Epidermal melanocyte (primary cell): ENCODE data around the gene LILRB3.
A peak's percentile ranks its signal among the peaks of the same experiment; 100 is the strongest.
"Not testable (repeated sequence)": the region's sequence is repeated elsewhere in the genome, so short reads cannot be mapped to it uniquely, and the experiment has no call there.

Experiments
- DNase-seq: peaks from one replicate; pipeline ENCODE4 v3.0.0; 2011; ENCODE audit warnings: low spot score; ENCODE audit not compliant: insufficient read length

Gene LILRB3

DNA sequence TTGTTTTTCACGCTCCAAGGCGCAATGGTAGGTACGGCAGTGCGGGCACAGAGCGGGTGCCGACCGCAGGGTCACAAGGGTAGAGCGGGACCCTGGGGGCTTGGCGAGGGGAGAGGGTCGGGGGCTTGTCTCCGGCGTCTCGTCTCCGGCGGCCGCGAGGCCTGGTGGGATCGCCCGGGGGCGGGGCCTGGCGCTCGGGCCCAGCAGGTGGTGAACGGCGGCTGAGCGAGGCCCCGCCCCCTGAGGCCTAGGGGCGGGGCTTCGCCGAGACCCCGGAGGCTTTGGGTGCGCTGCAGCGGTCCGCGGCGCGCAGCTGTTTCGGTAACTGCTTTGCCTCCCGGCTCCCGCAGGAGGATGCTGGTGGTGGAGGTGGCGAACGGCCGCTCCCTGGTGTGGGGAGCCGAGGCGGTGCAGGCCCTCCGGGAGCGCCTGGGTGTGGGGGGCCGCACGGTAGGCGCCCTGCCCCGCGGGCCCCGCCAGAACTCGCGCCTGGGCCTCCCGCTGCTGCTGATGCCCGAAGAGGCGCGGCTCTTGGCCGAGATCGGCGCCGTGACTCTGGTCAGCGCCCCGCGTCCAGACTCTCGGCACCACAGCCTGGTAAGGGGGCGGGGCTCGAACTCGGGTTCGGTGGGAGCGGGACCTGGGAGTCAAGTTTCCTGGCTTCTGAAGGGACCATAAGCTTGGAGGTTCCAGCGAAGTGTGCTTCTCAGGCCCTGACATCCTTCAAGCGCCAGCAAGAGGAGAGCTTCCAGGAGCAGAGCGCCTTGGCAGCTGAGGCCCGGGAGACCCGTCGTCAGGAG is 31.6 kb downstream of the LILRB3 start, which contains the start of gene TSEN34:
Gene TSEN34 (plus strand): TSS at position 298 of the 800 bp plus-strand sequence. CDS start 57 bp downstream, at position 355.
- DNase-seq = no peak

DNA sequence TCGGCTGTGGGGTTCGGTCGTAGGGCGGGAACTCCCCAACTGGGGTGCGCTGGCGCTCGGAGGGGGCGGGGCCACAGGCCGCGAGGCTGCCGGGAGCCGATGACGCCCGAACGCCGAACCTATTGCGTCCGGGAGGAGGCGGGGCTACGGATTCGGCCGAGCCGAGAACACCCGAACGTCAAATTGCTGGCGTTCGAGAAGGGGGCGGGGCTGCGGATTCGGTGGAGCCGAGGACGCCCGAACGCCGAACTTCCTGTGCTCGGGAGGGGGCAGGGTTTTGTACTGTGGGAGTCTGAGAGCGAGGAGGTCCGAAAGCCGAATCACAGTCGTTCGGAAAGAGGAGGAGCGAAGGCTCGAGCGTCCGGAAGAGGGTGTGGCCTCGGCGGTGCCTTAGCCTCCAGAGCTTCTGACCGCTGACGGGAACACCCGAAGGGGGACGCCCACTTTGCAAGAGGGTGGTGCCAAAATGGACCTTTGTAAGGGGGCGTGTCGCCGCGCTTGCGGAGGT is 32.2 kb downstream of the LILRB3 start:
- peak; percentile 62 for DNase-seq

DNA sequence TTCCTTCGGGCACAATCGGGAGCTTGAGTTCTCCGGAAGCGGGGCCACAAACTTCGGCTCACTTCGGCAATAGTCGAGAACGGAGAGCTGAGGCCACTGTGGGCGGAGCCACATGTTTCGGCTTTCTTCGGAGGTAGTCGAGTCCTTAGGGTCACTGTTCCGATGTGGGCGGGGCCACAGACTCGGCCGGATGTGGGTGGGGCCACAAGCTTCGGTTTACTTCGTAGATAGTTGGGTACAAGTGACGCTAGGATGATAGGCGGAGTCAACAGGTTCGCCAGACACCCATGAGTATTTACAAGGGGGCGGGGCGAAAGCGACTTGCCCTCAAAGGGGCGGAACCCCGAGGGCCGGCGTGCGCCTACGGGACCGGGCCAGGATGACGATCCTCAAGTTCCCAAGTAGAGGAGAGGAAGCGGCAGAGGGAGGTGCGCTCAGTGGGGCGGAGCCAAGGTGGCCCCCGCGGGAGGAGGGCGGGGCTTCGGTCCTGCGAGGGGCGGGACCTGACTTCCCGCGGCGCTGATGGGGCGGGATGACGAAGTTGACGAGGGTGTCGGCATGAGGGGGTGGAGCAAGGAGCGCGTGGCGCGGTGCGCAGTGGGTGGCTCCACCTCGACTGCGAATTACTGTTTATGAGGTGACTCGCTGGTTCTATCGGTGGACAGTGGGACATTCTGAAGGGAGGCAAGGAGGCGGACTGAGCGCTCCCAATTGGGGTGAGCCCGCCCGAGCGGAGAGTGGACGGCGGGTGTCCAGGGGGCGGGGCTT is 32.9 kb downstream of the LILRB3 start:
- DNase-seq = peak; percentile 97

GRCh38 chr19:54189145-54189734 is 33.6 kb downstream of the LILRB3 start, which contains the start of gene MBOAT7:
MBOAT7 (minus strand) TSS chr19:54189580; CDS start chr19:54188508, 1,072 bp downstream.
- DNase-seq = no peak

GRCh38 chr19:54188215-54188871 is 34.5 kb downstream of the LILRB3 start:
- no peak for DNase-seq

- no peak for DNase-seq
Observed at GRCh38 chr19:54186934-54187381, 35.8 kb downstream of the LILRB3 start.

DNA sequence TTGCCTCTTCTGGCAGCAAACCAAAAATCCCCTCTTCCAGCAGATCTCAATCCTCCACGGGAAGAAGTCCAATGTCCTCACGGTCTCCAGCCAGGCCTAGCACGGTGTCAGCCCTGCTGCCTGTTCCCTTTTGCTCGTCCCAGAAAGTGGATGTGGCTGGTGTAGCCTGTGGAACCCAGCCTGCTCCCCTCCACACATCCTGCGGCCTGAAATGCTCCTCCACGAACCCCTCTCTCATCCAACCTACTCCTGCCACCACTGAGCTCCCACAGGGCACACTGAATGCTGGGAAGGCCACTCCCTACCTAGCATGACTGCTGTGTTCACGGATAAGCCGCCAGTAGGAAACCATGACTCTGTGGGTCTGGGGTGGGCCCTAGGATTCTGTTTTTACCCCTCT is 36.5 kb downstream of the LILRB3 start:
- no peak for DNase-seq

DNA sequence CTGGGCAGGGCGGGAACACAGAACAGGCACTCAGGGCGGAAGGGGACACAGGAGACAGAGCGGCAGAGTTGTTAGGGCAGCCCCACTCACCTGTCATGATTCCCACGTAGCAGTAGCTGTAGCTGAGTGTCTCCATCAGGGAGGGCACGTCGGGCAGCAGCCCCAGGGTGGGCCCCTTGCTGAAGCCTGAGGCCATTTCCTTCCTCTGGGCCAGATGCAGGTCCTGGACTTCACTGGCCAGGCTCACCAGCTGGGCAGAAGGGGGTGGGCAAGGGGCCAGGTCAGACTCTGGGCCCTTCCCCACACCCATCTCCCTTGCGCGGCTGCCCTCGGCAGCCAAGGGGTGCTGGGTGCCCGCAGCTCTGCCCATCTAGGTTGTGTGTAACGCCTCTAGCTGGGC is 39.4 kb downstream of the LILRB3 start:
- no peak for DNase-seq

DNA sequence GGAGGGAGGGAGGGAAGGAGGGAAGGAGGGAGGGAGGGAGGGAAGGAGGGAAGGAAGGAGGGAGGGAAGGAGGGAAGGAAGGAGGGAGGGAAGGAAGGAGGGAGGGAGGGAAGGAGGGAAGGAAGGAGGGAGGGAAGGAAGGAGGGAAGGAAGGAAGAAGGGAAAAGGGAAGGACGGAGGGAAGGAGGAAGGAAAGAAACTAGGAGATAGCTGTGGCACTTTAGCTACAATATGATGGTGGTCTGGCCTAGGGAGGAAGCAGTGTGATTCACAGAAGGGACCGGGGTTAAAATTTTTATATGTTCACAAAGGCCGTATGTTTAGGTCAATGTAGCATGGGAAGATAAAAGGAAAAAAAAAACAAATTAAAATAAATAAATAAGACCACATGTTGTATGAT is 40.9 kb downstream of the LILRB3 start:
- not testable (repeated sequence) for DNase-seq

DNA sequence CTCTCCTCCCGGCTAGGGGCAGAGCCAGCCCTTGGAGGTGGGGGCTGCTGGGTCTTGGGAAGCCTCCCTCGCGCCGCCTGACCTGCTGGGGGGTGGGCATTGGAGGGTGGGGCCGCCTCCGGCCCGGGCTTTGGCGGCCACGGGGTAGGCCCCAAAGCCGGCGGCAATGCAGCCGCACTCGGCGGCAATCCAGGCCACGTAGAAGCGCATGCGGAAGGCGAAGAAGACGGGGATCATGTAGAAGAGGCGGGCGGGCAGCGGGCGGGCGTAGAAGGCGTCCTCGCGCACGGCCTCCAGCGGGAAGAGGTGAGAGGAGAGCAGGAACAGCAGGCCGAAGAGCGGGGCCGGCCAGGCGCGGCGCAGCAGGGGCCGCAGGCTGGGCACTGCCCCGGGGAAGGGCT is 42.1 kb downstream of the LILRB3 start:
- DNase-seq = no peak

GRCh38 chr19:54179921-54180461 is 42.8 kb downstream of the LILRB3 start:
- peak; percentile 73 for DNase-seq

DNA sequence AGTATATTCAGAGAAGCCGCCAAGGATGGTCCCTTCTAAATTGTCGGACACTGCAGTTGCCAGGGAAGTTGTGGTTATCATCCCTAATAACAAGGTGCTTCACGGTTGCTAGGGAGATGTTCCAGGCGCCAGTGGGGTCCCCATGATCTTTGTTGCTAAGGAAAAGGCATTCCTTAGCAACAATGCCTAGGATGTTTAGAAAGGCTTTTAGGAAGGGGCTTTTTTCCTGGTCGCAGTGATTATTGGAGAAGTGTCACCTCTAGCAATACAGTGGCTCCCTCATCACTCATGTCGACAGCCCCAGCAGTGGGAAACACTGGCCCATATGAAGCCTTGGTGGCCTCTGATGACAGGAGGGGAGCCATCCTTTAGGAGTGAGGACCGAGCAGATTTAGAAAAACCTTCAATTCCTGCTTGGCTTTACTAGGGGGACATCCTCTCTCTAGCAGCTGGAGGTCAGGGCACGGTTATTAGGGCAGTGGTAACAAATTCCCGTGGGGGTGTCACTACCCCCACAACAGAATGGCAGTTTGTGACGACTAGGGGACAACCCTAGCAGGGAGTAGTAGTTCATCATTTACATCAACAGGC is 43.5 kb downstream of the LILRB3 start:
- no peak for DNase-seq

DNA sequence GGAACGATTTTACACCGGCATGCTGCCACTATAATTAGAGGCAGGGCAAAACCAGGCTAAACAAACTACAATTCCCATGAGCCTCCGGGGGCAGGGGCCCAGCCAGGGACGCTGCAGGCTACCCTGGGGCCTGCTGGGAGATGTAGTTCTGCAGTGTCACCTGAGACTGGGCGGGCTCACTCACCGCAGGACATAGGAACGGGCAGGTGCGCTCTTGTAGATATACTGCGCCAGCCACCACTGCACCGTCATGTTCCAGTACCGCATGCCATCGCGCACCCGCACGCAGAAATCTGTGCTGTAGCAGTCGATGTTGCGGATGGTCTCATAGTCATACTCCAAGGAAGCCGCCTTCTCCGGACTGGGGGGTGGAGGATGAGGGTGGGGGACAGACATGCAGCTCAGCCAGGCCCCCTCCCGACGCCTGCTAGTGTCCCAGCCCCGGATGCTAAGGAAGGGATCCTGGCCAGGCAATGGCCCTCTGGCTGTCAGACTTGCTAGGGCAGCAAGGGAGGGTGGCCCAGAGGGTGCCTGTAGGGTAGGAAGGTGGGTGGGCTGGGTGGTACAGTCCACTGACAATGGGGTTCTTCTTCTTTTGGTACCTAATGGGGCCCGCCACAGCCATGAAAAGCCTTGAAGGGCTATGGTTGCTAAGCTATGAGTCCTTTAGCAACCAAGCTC is 44.1 kb downstream of the LILRB3 start:
- no peak for DNase-seq

- no peak for DNase-seq
Observed at GRCh38 chr19:54173951-54174834, 48.6 kb downstream of the LILRB3 start.

DNA sequence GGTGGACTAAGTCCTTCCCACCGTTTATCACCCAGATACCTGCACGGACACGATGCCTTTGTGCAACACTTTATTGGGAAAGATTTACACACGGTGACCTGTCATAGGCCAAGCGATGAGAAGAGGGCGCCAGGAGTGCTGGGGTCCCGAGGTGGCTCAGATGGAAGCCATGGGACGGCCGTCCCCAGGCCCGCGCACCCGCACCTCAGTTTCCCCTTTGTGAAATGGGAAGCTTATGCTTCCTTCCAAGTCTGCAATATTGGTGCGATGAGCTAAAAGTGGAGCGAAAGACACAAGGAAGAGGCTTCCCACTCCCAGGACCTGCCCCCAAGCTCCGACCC is 49.5 kb downstream of the LILRB3 start:
- DNase-seq = no peak

- DNase-seq = no peak
Observed at GRCh38 chr19:54172471-54173358, 50.1 kb downstream of the LILRB3 start, which contains the start of gene TMC4. TMC4 (minus strand) TSS chr19:54173160; CDS start chr19:54173117, 43 bp downstream.

- DNase-seq = not testable (repeated sequence)
Observed at GRCh38 chr19:54171736-54172431, 50.9 kb downstream of the LILRB3 start.
